ENCODE measurements around the gene RALGAPA2. TPM values are rescaled to one million over a fixed set of nuclear protein-coding genes. Genes with fewer than 3 reads are reported as not detected.

Gene RALGAPA2
- total RNA-seq, 1 experiment from 2014 or later: 18.2 TPM

DNA sequence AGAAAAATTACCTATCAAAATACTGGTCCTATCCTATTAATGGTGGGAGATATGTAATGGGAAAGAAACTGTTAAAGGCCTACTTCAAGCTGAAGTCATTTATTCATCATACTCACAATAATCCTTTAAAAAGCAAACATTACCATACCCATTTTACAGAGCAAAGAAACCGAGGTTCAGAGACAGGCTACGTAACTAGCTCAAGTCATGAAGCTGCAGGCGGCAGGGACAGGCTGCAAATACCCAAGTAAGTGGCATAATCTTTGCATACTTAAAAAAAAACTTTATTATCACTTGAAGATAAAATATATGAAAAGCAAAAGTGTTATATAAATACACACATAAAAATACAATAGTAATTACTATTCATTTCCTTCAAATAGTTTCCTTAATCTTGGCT lies 2.6 kb downstream of the RALGAPA2 start (continued):
- TF ChIP-seq, protein P1, sequence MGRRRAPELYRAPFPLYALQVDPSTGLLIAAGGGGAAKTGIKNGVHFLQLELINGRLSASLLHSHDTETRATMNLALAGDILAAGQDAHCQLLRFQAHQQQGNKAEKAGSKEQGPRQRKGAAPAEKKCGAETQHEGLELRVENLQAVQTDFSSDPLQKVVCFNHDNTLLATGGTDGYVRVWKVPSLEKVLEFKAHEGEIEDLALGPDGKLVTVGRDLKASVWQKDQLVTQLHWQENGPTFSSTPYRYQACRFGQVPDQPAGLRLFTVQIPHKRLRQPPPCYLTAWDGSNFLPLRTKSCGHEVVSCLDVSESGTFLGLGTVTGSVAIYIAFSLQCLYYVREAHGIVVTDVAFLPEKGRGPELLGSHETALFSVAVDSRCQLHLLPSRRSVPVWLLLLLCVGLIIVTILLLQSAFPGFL (CRISPR knock-in tag; IDR thresholded peaks at IDR 0.05; ENCODE audit: borderline replicate concordance): no peak
- TF ChIP-seq NFYB (CRISPR knock-in tag; conservative IDR thresholded peaks at IDR 0.05; ENCODE audit: low read depth) (no peak), ZNF138 (CRISPR knock-in tag; conservative IDR thresholded peaks at IDR 0.05) (no peak), SMAD4 (CRISPR knock-in tag; IDR thresholded peaks at IDR 0.05) (no peak), ESRRA (CRISPR knock-in tag; IDR thresholded peaks at IDR 0.05; ENCODE audit: borderline replicate concordance) (no peak), HMGXB4 (CRISPR knock-in tag; IDR thresholded peaks at IDR 0.05) (no peak), FOXP1 (CRISPR knock-in tag; IDR thresholded peaks at IDR 0.05; ENCODE audit: borderline replicate concordance) (no peak), EMX1 (CRISPR knock-in tag; IDR thresholded peaks at IDR 0.05) (no peak), ZNF219 (CRISPR knock-in tag; IDR thresholded peaks at IDR 0.05; ENCODE audit: borderline replicate concordance) (no peak), MXD4 (CRISPR knock-in tag; IDR thresholded peaks at IDR 0.05; ENCODE audit: borderline replicate concordance) (no peak)

GRCh38 chr20:20706285-20706684 lies 6.2 kb downstream of the RALGAPA2 start:
- no peaks in the 10 kb centered on the region for H3K9me3 Mint-ChIP-seq
- no peak for TF ChIP-seq GTF2I (CRISPR knock-in tag; conservative IDR thresholded peaks at IDR 0.05)
- no peak for ATAC-seq
- H3K36me3 Mint-ChIP-seq: no peaks in the 10 kb centered on the region
- ChIA-PET POLR2A (no interaction called here), CTCF (no interaction called here)
- peaks cover 20% of the 10 kb centered on the region for H3K4me1 Mint-ChIP-seq
- no peak overlapping the region for H3K27ac Mint-ChIP-seq
- no peak overlapping the region for H3K4me3 Mint-ChIP-seq
- DNase-seq (ENCODE audit: low spot score): no peak
- H3K27me3 Mint-ChIP-seq (ENCODE audit: low read depth): no peaks in the 10 kb centered on the region

GRCh38 chr20:20702330-20703245 lies 9.9 kb downstream of the RALGAPA2 start:
- TF ChIP-seq, protein P2, sequence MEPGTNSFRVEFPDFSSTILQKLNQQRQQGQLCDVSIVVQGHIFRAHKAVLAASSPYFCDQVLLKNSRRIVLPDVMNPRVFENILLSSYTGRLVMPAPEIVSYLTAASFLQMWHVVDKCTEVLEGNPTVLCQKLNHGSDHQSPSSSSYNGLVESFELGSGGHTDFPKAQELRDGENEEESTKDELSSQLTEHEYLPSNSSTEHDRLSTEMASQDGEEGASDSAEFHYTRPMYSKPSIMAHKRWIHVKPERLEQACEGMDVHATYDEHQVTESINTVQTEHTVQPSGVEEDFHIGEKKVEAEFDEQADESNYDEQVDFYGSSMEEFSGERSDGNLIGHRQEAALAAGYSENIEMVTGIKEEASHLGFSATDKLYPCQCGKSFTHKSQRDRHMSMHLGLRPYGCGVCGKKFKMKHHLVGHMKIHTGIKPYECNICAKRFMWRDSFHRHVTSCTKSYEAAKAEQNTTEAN (CRISPR knock-in tag; IDR thresholded peaks at IDR 0.05): no peak
- TF ChIP-seq ZNF423 (CRISPR knock-in tag; IDR thresholded peaks at IDR 0.05) (no peak), CBFB (CRISPR knock-in tag; IDR thresholded peaks at IDR 0.05; ENCODE audit: low read depth) (no peak), ZNF263 (CRISPR knock-in tag; IDR thresholded peaks at IDR 0.05; ENCODE audit: low read depth) (no peak), GTF2I (CRISPR knock-in tag; conservative IDR thresholded peaks at IDR 0.05) (no peak), TEAD4 (CRISPR knock-in tag; IDR thresholded peaks at IDR 0.05) (no peak), SMAD4 (CRISPR knock-in tag; IDR thresholded peaks at IDR 0.05) (no peak)
- TF ChIP-seq, protein P3, sequence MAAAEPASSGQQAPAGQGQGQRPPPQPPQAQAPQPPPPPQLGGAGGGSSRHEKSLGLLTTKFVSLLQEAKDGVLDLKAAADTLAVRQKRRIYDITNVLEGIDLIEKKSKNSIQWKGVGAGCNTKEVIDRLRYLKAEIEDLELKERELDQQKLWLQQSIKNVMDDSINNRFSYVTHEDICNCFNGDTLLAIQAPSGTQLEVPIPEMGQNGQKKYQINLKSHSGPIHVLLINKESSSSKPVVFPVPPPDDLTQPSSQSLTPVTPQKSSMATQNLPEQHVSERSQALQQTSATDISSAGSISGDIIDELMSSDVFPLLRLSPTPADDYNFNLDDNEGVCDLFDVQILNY (CRISPR knock-in tag; IDR thresholded peaks at IDR 0.05): no peak
- DNase-seq (ENCODE audit: low spot score) (no peak), ATAC-seq (no peak)
- no peaks in the 10 kb centered on the region for H3K27me3 Mint-ChIP-seq (ENCODE audit: low read depth)
- 0 out of 2 replicates have a peak, but pooled peaks cover 8% of the 10 kb centered on the region for H3K4me1 Mint-ChIP-seq
- H3K27ac Mint-ChIP-seq: no peak overlapping the region; the same call in 1 of the 2 replicates
- H3K9me3 Mint-ChIP-seq: peaks cover 7% of the 10 kb centered on the region
- no peak overlapping the region for H3K4me3 Mint-ChIP-seq
- ChIA-PET POLR2A (no interaction called here), CTCF (no interaction called here)
- H3K36me3 Mint-ChIP-seq: no peaks in the 10 kb centered on the region
